ENCODE measurements around the gene LYPD6. TPM values are rescaled to one million over a fixed set of nuclear protein-coding genes. Genes with fewer than 3 reads are reported as not detected.

Gene LYPD6
- total and polyA plus RNA-seq, 2 donors from 2014 or later, result 1.1 to 2.2 TPM

DNA sequence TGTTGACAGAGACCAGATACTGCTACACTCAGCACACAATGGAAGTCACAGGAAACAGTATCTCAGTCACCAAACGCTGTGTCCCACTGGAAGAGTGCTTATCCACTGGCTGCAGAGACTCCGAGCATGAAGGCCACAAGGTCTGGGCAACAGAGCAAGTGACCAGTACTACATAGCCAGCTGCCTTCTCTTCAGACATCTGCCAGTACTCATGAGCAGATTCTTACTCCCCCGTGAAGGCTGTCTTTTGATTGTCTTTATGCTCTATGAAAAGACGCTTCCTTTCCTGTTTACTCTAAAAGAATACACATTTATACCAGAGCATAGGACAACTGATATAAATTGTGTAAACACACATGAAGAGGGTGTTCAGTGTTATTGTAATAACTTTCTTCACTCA lies 138.2 kb downstream of the LYPD6 start:
- Histone ChIP-seq H3K36me3 (ENCODE audit: control insufficient read depth in 2 of 3, insufficient read depth in 3 of 3, low read length in 3 of 3) (peaks cover 0 to 3% (median 0%) of the 10 kb centered on the region in 3 donors), H3K4me3 (ENCODE audit: low read length in 3 of 3) (no peak overlapping the region), H3K4me1 (ENCODE audit: control insufficient read depth in 2 of 3, insufficient read depth in 2 of 3, low read depth in 1 of 3, low read length in 3 of 3) (no peaks in the 10 kb centered on the region), H3K27ac (ENCODE audit: low read depth in 2 of 2, low read length in 2 of 2) (no peak overlapping the region), H3K9ac (ENCODE audit: low read length in 3 of 3) (no peak overlapping the region), H3K9me3 (ENCODE audit: control insufficient read depth in 2 of 3, insufficient read depth in 1 of 3, low read length in 3 of 3) (no peaks in the 10 kb centered on the region), H3K27me3 (ENCODE audit: control insufficient read depth, insufficient read depth, low read length) (no peaks in the 10 kb centered on the region)
- TF ChIP-seq, protein P1, sequence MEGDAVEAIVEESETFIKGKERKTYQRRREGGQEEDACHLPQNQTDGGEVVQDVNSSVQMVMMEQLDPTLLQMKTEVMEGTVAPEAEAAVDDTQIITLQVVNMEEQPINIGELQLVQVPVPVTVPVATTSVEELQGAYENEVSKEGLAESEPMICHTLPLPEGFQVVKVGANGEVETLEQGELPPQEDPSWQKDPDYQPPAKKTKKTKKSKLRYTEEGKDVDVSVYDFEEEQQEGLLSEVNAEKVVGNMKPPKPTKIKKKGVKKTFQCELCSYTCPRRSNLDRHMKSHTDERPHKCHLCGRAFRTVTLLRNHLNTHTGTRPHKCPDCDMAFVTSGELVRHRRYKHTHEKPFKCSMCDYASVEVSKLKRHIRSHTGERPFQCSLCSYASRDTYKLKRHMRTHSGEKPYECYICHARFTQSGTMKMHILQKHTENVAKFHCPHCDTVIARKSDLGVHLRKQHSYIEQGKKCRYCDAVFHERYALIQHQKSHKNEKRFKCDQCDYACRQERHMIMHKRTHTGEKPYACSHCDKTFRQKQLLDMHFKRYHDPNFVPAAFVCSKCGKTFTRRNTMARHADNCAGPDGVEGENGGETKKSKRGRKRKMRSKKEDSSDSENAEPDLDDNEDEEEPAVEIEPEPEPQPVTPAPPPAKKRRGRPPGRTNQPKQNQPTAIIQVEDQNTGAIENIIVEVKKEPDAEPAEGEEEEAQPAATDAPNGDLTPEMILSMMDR (IDR thresholded peaks at IDR 0.05; ENCODE audit: borderline replicate concordance, extremely low read depth, insufficient read depth), result no peak
- peak in 2 of 5 donors; percentile 12 to 59 for DNase-seq
- FAIRE-seq, result no peak
- intact Hi-C loops (cut with DNase I), result no loop called here

DNA sequence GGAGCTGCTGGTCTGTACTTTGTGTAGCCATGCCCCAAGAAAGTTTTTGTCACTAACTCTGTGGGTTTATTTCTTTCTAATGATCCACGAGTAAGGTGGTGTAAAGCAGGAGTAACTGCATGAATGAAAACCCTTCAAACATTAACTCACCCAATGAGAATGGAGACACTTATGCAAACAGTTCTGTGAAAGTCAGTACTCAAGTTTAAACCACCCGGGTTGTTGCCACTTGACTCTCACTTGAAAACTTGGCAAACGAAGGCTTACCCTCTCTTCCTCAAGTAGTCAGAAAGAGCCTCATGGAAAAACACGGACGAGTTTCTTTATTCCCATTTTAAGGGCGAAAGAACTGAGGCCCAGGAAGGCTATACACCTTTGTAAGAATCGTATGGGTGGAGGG lies 139.7 kb downstream of the LYPD6 start:
- Histone ChIP-seq H3K27ac (ENCODE audit: low read depth in 2 of 2, low read length in 2 of 2) (no peak overlapping the region), H3K9ac (ENCODE audit: low read length in 3 of 3) (no peak overlapping the region), H3K27me3 (ENCODE audit: control insufficient read depth, insufficient read depth, low read length) (no peaks in the 10 kb centered on the region), H3K9me3 (ENCODE audit: control insufficient read depth in 2 of 3, insufficient read depth in 1 of 3, low read length in 3 of 3) (no peaks in the 10 kb centered on the region), H3K4me1 (ENCODE audit: control insufficient read depth in 2 of 3, insufficient read depth in 2 of 3, low read depth in 1 of 3, low read length in 3 of 3) (no peaks in the 10 kb centered on the region), H3K36me3 (ENCODE audit: control insufficient read depth in 2 of 3, insufficient read depth in 3 of 3, low read length in 3 of 3) (peaks cover 0 to 3% (median 0%) of the 10 kb centered on the region in 3 donors), H3K4me3 (ENCODE audit: low read length in 3 of 3) (no peak overlapping the region)
- no peak for DNase-seq
- no peak for FAIRE-seq
- intact Hi-C loops (cut with DNase I), result no loop called here
- TF ChIP-seq, protein P1 (IDR thresholded peaks at IDR 0.05; ENCODE audit: borderline replicate concordance, extremely low read depth, insufficient read depth), result no peak

DNA sequence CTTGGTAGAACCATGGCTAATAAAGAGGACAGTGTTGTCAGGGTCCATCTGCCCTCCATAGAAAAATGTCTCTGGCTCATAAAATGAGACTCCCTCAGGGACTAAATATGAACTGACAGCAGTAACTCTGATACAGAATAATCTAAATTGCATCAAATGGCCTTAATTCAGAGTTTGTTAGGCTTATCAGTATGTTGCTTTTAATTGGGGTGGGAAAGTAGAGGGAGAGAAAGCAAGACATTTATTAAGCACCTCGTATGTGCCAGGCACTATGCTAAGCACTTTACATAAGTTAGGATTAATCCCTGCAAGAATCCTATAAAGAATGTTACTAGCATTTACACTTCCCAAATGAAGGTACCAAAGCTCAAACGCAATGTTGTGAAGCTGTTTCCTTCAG lies 142.0 kb downstream of the LYPD6 start:
- TF ChIP-seq, protein P1 (IDR thresholded peaks at IDR 0.05; ENCODE audit: borderline replicate concordance, extremely low read depth, insufficient read depth), result no peak
- intact Hi-C loops (cut with DNase I), result no loop called here
- peaks cover 0 to 3% (median 0%) of the 10 kb centered on the region in 3 donors for H3K36me3 ChIP-seq (ENCODE audit: control insufficient read depth in 2 of 3, insufficient read depth in 3 of 3, low read length in 3 of 3)
- H3K27ac ChIP-seq (ENCODE audit: low read depth in 2 of 2, low read length in 2 of 2), result no peak overlapping the region
- H3K9me3 ChIP-seq (ENCODE audit: control insufficient read depth in 2 of 3, insufficient read depth in 1 of 3, low read length in 3 of 3), result no peaks in the 10 kb centered on the region
- DNase-seq (no peak), FAIRE-seq (no peak)
- H3K9ac ChIP-seq (ENCODE audit: low read length in 3 of 3), result no peak overlapping the region
- no peaks in the 10 kb centered on the region for H3K4me1 ChIP-seq (ENCODE audit: control insufficient read depth in 2 of 3, insufficient read depth in 2 of 3, low read depth in 1 of 3, low read length in 3 of 3)
- H3K4me3 ChIP-seq (ENCODE audit: low read length in 3 of 3), result no peak overlapping the region
- H3K27me3 ChIP-seq (ENCODE audit: control insufficient read depth, insufficient read depth, low read length), result no peaks in the 10 kb centered on the region

DNA sequence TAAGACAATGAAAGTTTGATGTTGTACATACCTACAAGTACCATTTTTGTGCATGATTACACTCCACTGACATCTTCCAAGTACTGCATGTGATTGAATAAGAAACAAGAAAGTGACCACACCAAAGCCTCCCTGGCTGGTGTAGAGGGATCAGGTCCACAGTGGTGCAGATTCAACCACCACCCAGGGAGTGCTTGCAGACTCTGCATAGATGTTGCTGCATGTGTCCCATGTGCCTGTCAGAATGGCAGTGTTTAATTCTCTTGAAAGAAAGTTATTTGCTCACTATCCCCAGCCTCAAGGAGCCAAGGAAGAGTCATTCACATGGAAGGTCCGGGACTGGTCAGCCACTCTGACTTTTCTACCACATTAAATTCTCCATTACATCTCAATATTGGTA lies 142.7 kb downstream of the LYPD6 start:
- Histone ChIP-seq H3K4me1 (ENCODE audit: control insufficient read depth in 2 of 3, insufficient read depth in 2 of 3, low read depth in 1 of 3, low read length in 3 of 3) (no peaks in the 10 kb centered on the region), H3K9ac (ENCODE audit: low read length in 3 of 3) (no peak overlapping the region), H3K36me3 (ENCODE audit: control insufficient read depth in 2 of 3, insufficient read depth in 3 of 3, low read length in 3 of 3) (peaks cover 0 to 3% (median 0%) of the 10 kb centered on the region in 3 donors), H3K4me3 (ENCODE audit: low read length in 3 of 3) (no peak overlapping the region), H3K27me3 (ENCODE audit: control insufficient read depth, insufficient read depth, low read length) (no peaks in the 10 kb centered on the region), H3K27ac (ENCODE audit: low read depth in 2 of 2, low read length in 2 of 2) (no peak overlapping the region), H3K9me3 (ENCODE audit: control insufficient read depth in 2 of 3, insufficient read depth in 1 of 3, low read length in 3 of 3) (no peaks in the 10 kb centered on the region)
- no peak for FAIRE-seq
- TF ChIP-seq, protein P1 (IDR thresholded peaks at IDR 0.05; ENCODE audit: borderline replicate concordance, extremely low read depth, insufficient read depth), result no peak
- no peak for DNase-seq
- intact Hi-C loops (cut with DNase I), result no loop called here

Data from kidney (tissue), 14 donors.